D341Med (cell line): ENCODE data around the gene TMEM132C.
"Not testable (repeated sequence)": the region's sequence is repeated elsewhere in the genome, so short reads cannot be mapped to it uniquely, and the experiment has no call there.

ENCODE experiments used
- DNase-seq: peaks from one replicate; pipeline ENCODE4 v3.0.0; 2012; ENCODE audit warnings: low spot score

The TMEM132C gene

GRCh38 chr12:128267131-128267622 is at the start of gene TMEM132C:
TMEM132C (plus strand) TSS chr12:128267170; CDS start chr12:128267403, 233 bp downstream.
- peak; percentile 69 for DNase-seq

GRCh38 chr12:128224226-128224625 is 42.7 kb upstream of the TMEM132C start:
- no peak for DNase-seq

- DNase-seq: no peak
Measured at GRCh38 chr12:128228581-128228980, 38.4 kb upstream of the TMEM132C start.

- no peak for DNase-seq
Measured at GRCh38 chr12:128235635-128236417, 31.1 kb upstream of the TMEM132C start.

GRCh38 chr12:128236525-128236924 is 30.4 kb upstream of the TMEM132C start:
- no peak for DNase-seq

- no peak for DNase-seq
Measured at GRCh38 chr12:128240745-128241144, 26.2 kb upstream of the TMEM132C start.

GRCh38 chr12:128245121-128245520 is 21.8 kb upstream of the TMEM132C start:
- no peak for DNase-seq

- DNase-seq: no peak
Measured at GRCh38 chr12:128245905-128246304, 21.1 kb upstream of the TMEM132C start.

- DNase-seq: no peak
Measured at GRCh38 chr12:128250096-128250495, 16.9 kb upstream of the TMEM132C start.

- not testable (repeated sequence) for DNase-seq
Measured at GRCh38 chr12:128253829-128254228, 13.1 kb upstream of the TMEM132C start.

GRCh38 chr12:128258866-128259555 is 8.0 kb upstream of the TMEM132C start:
- no peak for DNase-seq

- DNase-seq: peak; percentile 66
Measured at GRCh38 chr12:128259556-128260070, 7.4 kb upstream of the TMEM132C start.

- no peak for DNase-seq
Measured at GRCh38 chr12:128261757-128262156, 5.2 kb upstream of the TMEM132C start.

- no peak for DNase-seq
Measured at GRCh38 chr12:128265566-128265965, 1.4 kb upstream of the TMEM132C start.

GRCh38 chr12:128266086-128266485 is 884 bp upstream of the TMEM132C start:
- DNase-seq: no peak

- peak; percentile 42 for DNase-seq
Measured at GRCh38 chr12:128266541-128267130, 334 bp upstream of the TMEM132C start.

GRCh38 chr12:128267651-128268378 is 845 bp downstream of the TMEM132C start:
- DNase-seq: peak; percentile 27

GRCh38 chr12:128268379-128268995 is 1.5 kb downstream of the TMEM132C start:
- peak; percentile 35 for DNase-seq

- DNase-seq: no peak
Measured at GRCh38 chr12:128269181-128269591, 2.2 kb downstream of the TMEM132C start.

- DNase-seq: no peak
Measured at GRCh38 chr12:128276471-128276870, 9.5 kb downstream of the TMEM132C start.

- DNase-seq: no peak
Measured at GRCh38 chr12:128286970-128287369, 20.0 kb downstream of the TMEM132C start.
